Body of pancreas (tissue), 4 donors: ENCODE measurements around the gene PHF21A. TPM values are rescaled to one million over a fixed set of nuclear protein-coding genes. Genes with fewer than 3 reads are reported as not detected.

Experiments
- ATAC-seq: fragments of 150-250 bp; one replicate; pipeline ENCODE4 v1.9.1; 2016
- DNase-seq, 4 donors: peaks; one replicate each; pipeline ENCODE4 v3.0.0-alpha.2; 2019
- H3K27ac ChIP-seq, 4 donors: fragments of 200-600 bp; sonication (generic); 1 replicate in 3 of 4; 2 replicates in 1 of 4; pipeline versions ENCODE4 v1.5.1 to v1.6.1; 2016 to 2019; ENCODE audit warnings: mild to moderate bottlenecking in 1 of 4, mixed read lengths in 1 of 4, moderate library complexity in 1 of 4
- H3K27me3 ChIP-seq, 2 donors: fragments of 200-600 bp; sonication (generic); one replicate each; pipeline ENCODE4 v1.6.0; 2016; ENCODE audit warnings: mild to moderate bottlenecking in 1 of 2
- H3K36me3 ChIP-seq, 2 donors: fragments of 200-600 bp; sonication (generic); replicated peaks in 1 of 2; 2 replicates each; pipeline ENCODE4 v1.5.1; 2016; ENCODE audit warnings: low read depth in 2 of 2; ENCODE audit not compliant: insufficient read depth in 1 of 2
- H3K4me1 ChIP-seq: fragments of 200-600 bp; sonication (generic); one replicate; pipeline ENCODE4 v1.6.0; 2016
- H3K4me3 ChIP-seq, 2 donors: fragments of 200-600 bp; sonication (generic); 1 replicate in 1 of 2; 2 replicates in 1 of 2; pipeline ENCODE4 v1.5.1; 2016 to 2019
- H3K9me3 ChIP-seq, 3 donors: fragments of 200-600 bp; sonication (generic); 1 replicate in 2 of 3; 2 replicates in 1 of 3; pipeline ENCODE4 v1.5.1; 2016
- CTCF ChIP-seq, 7 experiments: fragments of 450-650 bp in 4 of 7; fragments of 200-600 bp in 3 of 7; sonication (generic) in 3 of 7; IDR thresholded peaks; one replicate each; pipeline ENCODE4 v1.5.1; 2016 to 2019; ENCODE audit warnings: antibody characterized with exemption in 7 of 7
- POLR2A ChIP-seq, 3 donors: fragments of 450-650 bp; IDR thresholded peaks; one replicate each; pipeline ENCODE4 v1.6.1; 2016; ENCODE audit warnings: antibody characterized with exemption in 3 of 3, mild to moderate bottlenecking in 2 of 3
- whole genome bisulfite sequencing, 2 donors: methylation state at CpG; one replicate each; pipeline ENCODE4 v1.1.5; 2017; 5-methylcytosine and 5-hydroxymethylcytosine counted together
- intact Hi-C: fragments of 100-400 bp; cut with DNase I; formaldehyde crosslinking; loops from one replicate; pipeline ENCODE4 v1.15.1; 2023
- total RNA-seq, 2 donors: library from RNA; depleted of rRNA; stranded (reverse); fragments of >200 nt; gene quantifications; one replicate each; pipeline ENCODE4 v1.1.0, GENCODE V29; 2016

PHF21A gene
- total RNA-seq, 2 donors from 2014 or later: 11.7 to 49.4 TPM

- peaks cover 37% of the 10 kb centered on the region for H3K4me1 ChIP-seq
- no peak overlapping the region for H3K27ac ChIP-seq
- H3K4me3 ChIP-seq: no peak overlapping the region
- no peak for TF ChIP-seq POLR2A (IDR thresholded peaks at IDR 0.05)
- no peak for TF ChIP-seq CTCF (IDR thresholded peaks at IDR 0.05)
- H3K27me3 ChIP-seq: no peaks in the 10 kb centered on the region
- intact Hi-C loops: no loop called here
- no peak for ATAC-seq
- 88 to 90% methylated on average over 3 of the region's 3 CpGs for WGBS, 2 donors
- no peaks in the 10 kb centered on the region for H3K9me3 ChIP-seq
- peaks cover 0 to 5% of the 10 kb centered on the region in 2 donors for H3K36me3 ChIP-seq
- DNase-seq: no peak
Measured at GRCh38 chr11:45925550-45925949, 195.7 kb downstream of the PHF21A start.

GRCh38 chr11:45924927-45925326 is 196.3 kb downstream of the PHF21A start:
- Histone ChIP-seq H3K27ac (no peak overlapping the region), H3K36me3 (peaks cover 0 to 5% of the 10 kb centered on the region in 2 donors), H3K4me1 (peaks cover 34% of the 10 kb centered on the region), H3K9me3 (no peaks in the 10 kb centered on the region), H3K27me3 (no peaks in the 10 kb centered on the region), H3K4me3 (no peak overlapping the region)
- ATAC-seq: no peak
- TF ChIP-seq CTCF (IDR thresholded peaks at IDR 0.05) (no peak), POLR2A (IDR thresholded peaks at IDR 0.05) (no peak)
- 88 to 97% methylated on average over 5 to 6 of the region's 6 CpGs for WGBS, 2 donors
- intact Hi-C loops: no loop called here
- DNase-seq: no peak

- Histone ChIP-seq H3K27ac (no peak overlapping the region), H3K36me3 (peaks cover 0 to 5% of the 10 kb centered on the region in 2 donors), H3K9me3 (no peaks in the 10 kb centered on the region), H3K4me3 (no peak overlapping the region), H3K4me1 (peaks cover 35% of the 10 kb centered on the region), H3K27me3 (no peaks in the 10 kb centered on the region)
- 86 to 93% methylated on average over 21 to 22 of the region's 22 CpGs for WGBS, 2 donors
- DNase-seq: peak in 2 of 4 donors; percentile 11 to 22
- TF ChIP-seq POLR2A (IDR thresholded peaks at IDR 0.05) (no peak), CTCF (IDR thresholded peaks at IDR 0.05) (no peak)
- no peak for ATAC-seq
- intact Hi-C loops: no loop called here
Measured at GRCh38 chr11:45924036-45924915, 197.0 kb downstream of the PHF21A start.

GRCh38 chr11:45922425-45923082 is 198.7 kb downstream of the PHF21A start, which contains the start of gene LARGE2:
TSS of gene LARGE2 (plus strand) at chr11:45922656. CDS start at chr11:45922883, 227 bp downstream.
- ATAC-seq (peak; percentile 65), DNase-seq (peak; percentile 85 to 88 (median 86))
- H3K27ac ChIP-seq: peak within 1 kb of the TSS; percentile 90 to 97 (median 96)

More at GRCh38 chr11:45922425-45923082, 198.7 kb downstream of the PHF21A start, which contains the start of gene LARGE2:
- intact Hi-C loops: no loop called here
- H3K4me1 ChIP-seq: peaks cover 42% of the 10 kb centered on the region
- peak within 1 kb of the TSS; percentile 9 to 57 for H3K4me3 ChIP-seq
- no peaks in the 10 kb centered on the region for H3K27me3 ChIP-seq
- H3K9me3 ChIP-seq: no peaks in the 10 kb centered on the region
- TF ChIP-seq CTCF (IDR thresholded peaks at IDR 0.05): no peak
- TF ChIP-seq POLR2A (IDR thresholded peaks at IDR 0.05): peak in 1 of 3 donors; percentile 57
- 0% methylated on average over 57 of the region's 73 CpGs; no CpG with 5 or more reads in 1 of the 2 donors for WGBS, 2 donors
- H3K36me3 ChIP-seq: no peaks in the 10 kb centered on the region
